Stimulated activated CD8-positive, alpha-beta memory T cell treated with anti-CD3 and anti-CD28 coated beads, Interleukin-12 subunit alpha, Interleukin-12 subunit beta, amount 100 ng/mL, for 4 hours (primary cell): ENCODE data around the gene PGR.

ENCODE experiments used
- DNase-seq: peaks from one replicate; pipeline ENCODE4 v3.0.0-alpha.2; 2020; ENCODE audit warnings: low read depth

PGR gene

GRCh38 chr11:101008961-101009689 is 120.5 kb downstream of the PGR start:
- DNase-seq = no peak

- no peak for DNase-seq
These were observed 126.1 kb downstream of the PGR start for GRCh38 chr11:101003468-101003867.

GRCh38 chr11:100999756-101000155 is 129.9 kb downstream of the PGR start:
- no peak for DNase-seq

- no peak for DNase-seq
These were observed 134.6 kb downstream of the PGR start for GRCh38 chr11:100994966-100995365.

- DNase-seq = no peak
These were observed 138.1 kb downstream of the PGR start for GRCh38 chr11:100991541-100991940.

- no peak for DNase-seq
These were observed 138.7 kb downstream of the PGR start for GRCh38 chr11:100990931-100991330.

- DNase-seq = no peak
These were observed 144.9 kb downstream of the PGR start for GRCh38 chr11:100984668-100985067.

GRCh38 chr11:100981196-100981824 is 148.3 kb downstream of the PGR start:
- no peak for DNase-seq

GRCh38 chr11:100980156-100980555 is 149.5 kb downstream of the PGR start:
- DNase-seq = no peak
